NCI-H2081 (cell line): ENCODE results near the gene CCSER1.
"Not testable (repeated sequence)": the region's sequence is repeated elsewhere in the genome, so short reads cannot be mapped to it uniquely, and the experiment has no call there.

Experiments used
- DNase-seq, 2 experiments: peaks; one replicate each; lab custom pipeline; 2025; lab: John Stamatoyannopoulos, UW

CCSER1 gene

DNA sequence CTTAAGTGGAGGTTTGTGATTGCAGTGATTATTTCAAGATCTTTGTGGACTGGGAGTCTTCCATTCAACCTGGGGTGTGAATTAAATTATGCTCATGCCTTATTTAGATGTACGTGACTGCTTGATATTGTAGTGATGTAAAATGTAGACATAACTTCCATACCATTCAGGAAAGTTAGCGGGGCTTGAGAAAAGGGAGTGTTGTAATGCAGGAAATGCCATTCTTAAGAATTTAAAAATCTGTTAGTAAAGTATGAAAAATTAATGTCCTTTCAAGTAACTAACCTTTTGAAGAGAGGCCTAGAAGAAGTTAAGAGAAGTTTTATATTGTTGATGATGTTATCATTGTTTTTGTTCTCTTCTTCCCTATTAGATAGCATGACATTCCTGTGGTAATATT is 318.2 kb downstream of the CCSER1 start:
- DNase-seq: no peak

- no peak for DNase-seq
Observed at GRCh38 chr4:90449626-90450025, 322.4 kb downstream of the CCSER1 start.

- DNase-seq: no peak
Observed at GRCh38 chr4:90456891-90457290, 329.7 kb downstream of the CCSER1 start.

DNA sequence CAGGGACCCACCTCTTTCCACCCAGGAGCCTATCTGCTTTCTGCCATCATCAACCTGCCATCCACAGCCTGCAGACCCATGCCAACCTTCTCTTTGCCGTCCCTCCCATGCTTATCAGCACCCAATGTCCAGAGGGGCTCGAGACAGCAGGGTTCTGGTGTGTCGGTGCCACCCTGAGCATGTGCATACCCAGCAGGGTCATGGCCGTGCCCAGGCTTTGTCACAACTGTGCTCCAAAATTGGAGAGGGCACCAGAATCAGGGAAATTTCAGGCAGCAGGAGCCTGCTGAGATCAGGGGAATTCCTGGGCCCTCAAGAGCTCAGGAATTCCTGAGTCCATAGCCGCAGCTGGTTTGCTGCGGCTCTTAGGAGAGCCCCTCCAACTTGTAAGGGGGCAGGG is 330.6 kb downstream of the CCSER1 start:
- DNase-seq: no peak

- DNase-seq: no peak
Observed at GRCh38 chr4:90458576-90458975, 331.4 kb downstream of the CCSER1 start.

GRCh38 chr4:90474484-90474883 is 347.3 kb downstream of the CCSER1 start:
- DNase-seq: peak in 1 of 2 experiments; percentile 3

DNA sequence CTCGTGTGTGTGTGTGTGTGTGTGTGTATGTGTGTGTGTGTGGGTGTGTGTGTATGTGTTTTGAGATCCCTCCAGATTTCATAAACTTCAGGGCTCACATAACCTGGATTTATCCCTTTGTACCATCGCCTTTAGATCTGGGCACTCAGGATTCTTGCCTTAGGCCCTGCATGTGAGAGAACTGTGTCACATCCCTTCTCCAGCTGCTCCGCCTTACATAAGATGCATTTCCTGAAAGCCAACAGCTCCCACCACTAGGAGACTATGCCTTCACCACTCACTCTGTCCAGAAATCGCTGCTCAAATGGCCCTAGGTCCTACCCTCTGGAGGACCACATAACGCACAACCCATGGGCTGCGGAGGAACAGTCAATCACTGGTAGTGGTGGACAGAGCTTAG is 348.8 kb downstream of the CCSER1 start:
- DNase-seq: no peak

DNA sequence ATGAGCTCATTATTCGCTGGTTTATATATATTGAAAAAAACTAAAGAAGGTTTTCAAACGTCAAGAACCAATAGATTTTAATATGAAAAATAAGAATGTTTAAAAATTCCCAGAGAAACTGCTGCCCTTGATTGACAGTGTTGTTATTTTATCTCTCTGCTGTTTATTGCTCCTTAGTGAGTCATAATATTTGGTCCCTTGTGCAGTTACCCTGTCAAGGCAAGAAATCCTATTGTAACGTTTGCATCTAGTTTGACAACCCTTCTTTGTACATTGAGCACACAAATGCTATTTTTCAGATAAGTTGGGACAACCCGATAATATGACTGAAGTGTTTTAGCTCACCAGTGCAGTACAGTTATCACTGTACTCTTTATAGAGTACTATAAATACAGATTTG is 349.4 kb downstream of the CCSER1 start:
- DNase-seq: no peak

- not testable (repeated sequence) for DNase-seq
Observed at GRCh38 chr4:90484894-90485293, 357.7 kb downstream of the CCSER1 start.

GRCh38 chr4:90486346-90486745 is 359.2 kb downstream of the CCSER1 start:
- no peak for DNase-seq

- DNase-seq: no peak
Observed at GRCh38 chr4:90495211-90495610, 368.0 kb downstream of the CCSER1 start.

- DNase-seq: no peak
Observed at GRCh38 chr4:90495936-90496335, 368.7 kb downstream of the CCSER1 start.

- DNase-seq: no peak
Observed at GRCh38 chr4:90498175-90498574, 371.0 kb downstream of the CCSER1 start.

DNA sequence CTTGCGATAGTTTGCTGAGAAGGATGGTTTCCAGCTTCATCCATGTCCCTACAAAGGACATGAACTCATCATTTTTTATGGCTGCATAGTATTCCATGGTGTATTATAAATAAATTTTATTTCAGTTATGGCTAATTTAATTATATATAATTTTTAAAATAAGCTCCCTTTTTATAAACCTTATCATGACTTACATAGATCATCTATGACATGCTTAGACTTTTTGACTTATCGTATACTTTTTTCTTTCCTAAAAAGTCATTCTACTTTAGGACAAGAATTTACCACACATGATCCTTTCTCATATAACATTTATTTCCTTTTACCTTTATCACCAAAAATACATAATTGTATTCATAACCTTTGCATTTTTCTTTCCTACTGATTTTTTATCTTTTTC is 376.5 kb downstream of the CCSER1 start:
- DNase-seq: no peak

- no peak for DNase-seq
Observed at GRCh38 chr4:90515191-90515590, 388.0 kb downstream of the CCSER1 start.

GRCh38 chr4:90528551-90528950 is 401.4 kb downstream of the CCSER1 start:
- no peak for DNase-seq

DNA sequence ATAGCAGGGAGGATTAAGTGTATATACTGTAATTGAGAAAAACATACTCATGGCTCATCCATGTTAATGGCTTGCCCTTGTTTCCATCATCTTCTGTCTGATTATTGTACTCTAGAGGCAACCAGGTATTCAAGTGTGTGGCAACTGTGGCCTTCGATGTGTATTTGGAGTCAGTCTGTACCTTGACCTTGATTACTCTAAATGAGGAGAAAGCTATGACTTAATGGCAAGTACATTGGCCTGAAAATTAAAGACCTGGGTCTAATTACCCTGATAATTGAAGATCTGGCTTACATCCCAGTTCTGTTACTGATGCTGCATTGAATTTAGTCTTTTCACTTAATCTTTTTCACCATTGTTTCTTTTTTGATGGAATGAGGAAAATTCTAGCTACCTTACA is 409.2 kb downstream of the CCSER1 start:
- DNase-seq: peak in 1 of 2 experiments; percentile 39

DNA sequence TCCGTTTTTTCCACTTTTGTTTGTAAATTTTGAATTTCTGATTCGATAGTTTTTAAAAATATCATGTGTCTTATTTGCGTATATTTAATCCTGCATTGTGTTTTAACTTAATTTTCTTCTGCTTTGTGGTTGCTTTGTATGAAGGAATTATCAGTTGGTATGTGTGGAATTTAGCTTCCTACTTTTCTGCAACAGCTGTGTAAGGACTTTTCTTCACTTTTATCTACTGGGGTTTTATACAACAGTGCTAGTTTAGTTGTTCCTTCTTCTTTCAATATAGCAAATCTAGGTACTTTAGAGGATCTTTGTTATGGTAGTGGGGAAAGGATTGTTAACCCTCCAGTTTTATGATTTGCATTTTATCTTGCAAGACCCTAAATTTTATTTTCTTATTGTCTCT is 410.3 kb downstream of the CCSER1 start:
- DNase-seq: no peak

DNA sequence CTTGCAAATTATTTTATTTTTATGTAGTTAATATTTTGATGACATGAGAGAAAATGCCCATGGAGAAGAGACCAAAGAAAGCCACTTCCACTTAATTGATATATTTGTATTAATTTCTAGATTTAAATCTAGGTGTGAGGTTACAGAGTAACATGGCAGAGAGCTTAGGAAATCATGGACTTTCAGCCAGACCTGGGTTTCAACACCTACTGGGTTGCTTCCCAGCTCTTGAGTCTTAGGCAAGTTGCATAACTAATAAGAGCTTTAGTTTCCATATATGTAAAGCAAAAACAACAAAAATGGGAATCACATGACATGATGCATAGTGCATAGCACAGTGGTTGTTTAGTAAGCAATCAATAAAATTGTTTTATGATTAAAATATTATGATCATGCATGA is 413.3 kb downstream of the CCSER1 start:
- no peak for DNase-seq

DNA sequence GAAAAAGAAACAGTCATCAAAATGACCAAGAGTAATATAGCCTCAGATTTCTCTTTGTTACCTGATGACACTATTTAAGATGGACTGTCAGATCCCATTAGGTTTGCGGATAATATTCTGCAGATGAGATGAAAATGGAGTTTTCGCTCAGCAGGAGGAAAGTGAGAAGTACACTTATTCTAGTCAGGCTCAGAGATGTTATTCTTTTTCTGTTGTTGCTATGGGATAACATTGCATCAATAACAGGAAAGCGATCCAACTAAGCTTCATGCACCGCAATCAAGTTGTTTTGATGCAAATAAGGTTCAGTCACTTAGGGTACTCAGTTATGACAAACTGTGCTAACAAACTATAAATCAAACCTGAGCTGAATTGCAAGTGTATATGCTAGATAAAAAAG is 415.0 kb downstream of the CCSER1 start:
- DNase-seq: peak; percentile 8 to 68

GRCh38 chr4:90543419-90544170 is 416.4 kb downstream of the CCSER1 start:
- peak in 1 of 2 experiments; percentile 1 for DNase-seq

DNA sequence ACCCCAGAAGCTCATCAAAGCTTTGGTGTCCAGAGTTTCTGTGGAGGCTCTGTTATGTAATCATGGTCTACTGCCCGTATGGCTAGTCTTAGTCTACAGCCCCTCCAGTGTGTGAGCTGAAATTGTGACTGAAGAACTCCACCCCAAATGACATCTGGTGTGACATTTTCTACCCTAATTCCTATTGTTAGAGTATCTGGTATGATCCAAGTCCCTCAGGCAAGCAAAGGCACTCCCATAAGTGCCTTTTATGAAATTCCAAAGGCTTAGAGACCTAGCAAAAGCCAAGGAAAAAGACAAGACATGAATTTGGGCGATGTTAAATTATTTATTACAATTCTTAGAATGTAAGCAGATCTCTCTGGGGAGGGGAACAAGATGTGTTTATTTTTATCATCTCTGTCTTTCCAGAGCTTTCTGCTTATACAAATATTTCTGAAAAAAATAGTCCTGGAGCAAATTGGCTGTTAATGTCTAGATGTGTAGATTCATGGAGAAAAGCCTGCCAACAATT is 417.4 kb downstream of the CCSER1 start:
- DNase-seq: no peak

- DNase-seq: no peak
Observed at GRCh38 chr4:90545380-90545779, 418.2 kb downstream of the CCSER1 start.

DNA sequence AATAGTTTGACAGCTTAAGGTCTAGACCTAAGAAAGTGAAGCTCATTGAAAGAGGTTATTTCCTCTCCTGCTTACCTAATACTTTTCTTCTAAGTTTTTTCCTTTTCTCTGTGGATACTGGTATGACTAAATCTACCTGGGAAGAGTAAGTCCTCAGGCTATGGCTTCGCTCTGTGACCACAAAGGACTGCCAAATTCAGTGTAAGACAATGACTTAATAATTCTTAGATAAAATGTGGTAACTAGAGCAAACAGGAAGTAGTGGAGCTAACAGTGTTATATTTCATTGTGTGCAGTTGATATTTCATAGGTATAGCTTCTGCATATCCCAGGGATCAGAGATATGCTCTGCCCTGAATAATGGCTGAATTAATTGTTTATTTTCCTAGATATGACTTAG is 418.9 kb downstream of the CCSER1 start:
- DNase-seq: peak in 1 of 2 experiments; percentile 3
